ENCODE data around the gene CLEC4G. TPM values are rescaled to one million over a fixed set of nuclear protein-coding genes. Genes with fewer than 3 reads are reported as not detected.

The CLEC4G gene
- total and polyA plus RNA-seq, 2 of the 8 experiments (the other 6 are each of a cell fraction or from before 2014, with no cell fraction given) = 0.35 to 2.9 TPM

DNA sequence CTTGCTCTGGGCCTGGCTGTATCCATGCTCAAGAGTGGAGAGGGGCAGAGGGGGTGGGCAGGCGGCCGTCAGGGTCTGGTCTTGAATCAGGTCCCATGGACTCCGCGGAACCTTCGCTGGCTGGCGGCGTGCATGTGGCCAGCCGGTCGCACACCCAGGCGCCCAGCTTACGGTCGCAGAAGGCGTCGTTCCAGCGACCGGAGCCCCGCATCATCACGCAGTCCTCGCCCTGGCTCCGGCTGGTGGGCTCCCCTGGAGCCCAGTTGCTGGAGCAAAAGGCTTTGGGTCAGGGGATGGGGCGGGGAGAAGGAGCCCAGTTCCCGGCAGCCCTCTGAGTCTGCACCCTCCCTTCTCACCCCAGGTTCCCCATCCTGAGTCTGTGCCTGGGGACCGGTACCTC lies 42.7 kb downstream of the CLEC4G start:
- Histone ChIP-seq H3K18ac (ENCODE audit: extremely low read depth, low read length) (no peak overlapping the region), H2AFZ (ENCODE audit: low read length) (no peak overlapping the region), H3K9me3 (ENCODE audit: insufficient read depth in 2 of 2, low read depth in 1 of 2, low read length in 1 of 2) (no peaks in the 10 kb centered on the region), H2BK15ac (ENCODE audit: low read length) (no peak overlapping the region), H3K4me2 (ENCODE audit: insufficient read depth in 1 of 2, low read depth in 2 of 2, low read length in 2 of 2) (no peak overlapping the region), H2BK20ac (ENCODE audit: low read length) (no peak overlapping the region), H3K79me1 (ENCODE audit: low read depth, low read length) (no peaks in the 10 kb centered on the region), H3K27ac (ENCODE audit: low read depth, low read length) (no peak overlapping the region), H2BK120ac (replicated peaks; ENCODE audit: low read depth, low read length) (no peak overlapping the region), H3K27me3 (replicated peaks in 1 of 4; ENCODE audit: control insufficient read depth in 3 of 4, extremely low read depth in 1 of 4, insufficient read depth in 3 of 4, low read length in 3 of 4) (no peaks in the 10 kb centered on the region; a peak in 1 of 7 replicates), H3K56ac (replicated peaks; ENCODE audit: insufficient read length, low read depth, low read length) (no peak overlapping the region), H4K20me1 (replicated peaks in 1 of 2; ENCODE audit: control insufficient read depth in 1 of 2, insufficient read depth in 2 of 2, low read length in 2 of 2) (peaks cover 0 to 3% of the 10 kb centered on the region in 2 experiments), H3K4me1 (replicated peaks in 1 of 4; ENCODE audit: control insufficient read depth in 3 of 4, insufficient read depth in 4 of 4, low read length in 3 of 4) (no peaks in the 10 kb centered on the region; a peak in 1 of 7 replicates), H4K5ac (ENCODE audit: insufficient read length, low read depth, low read length) (no peak overlapping the region), H4K8ac (ENCODE audit: extremely low read depth, insufficient read depth, low read length) (no peak overlapping the region), H3K23ac (ENCODE audit: insufficient read length) (no peak overlapping the region), H3K79me2 (ENCODE audit: control insufficient read depth in 1 of 2, insufficient read depth in 2 of 2, low read length in 2 of 2) (no peaks in the 10 kb centered on the region), H3K4me3 (ENCODE audit: extremely low read depth in 1 of 4, insufficient read depth in 2 of 4, low read depth in 3 of 4, low read length in 4 of 4) (no peak overlapping the region), H3K36me3 (ENCODE audit: control insufficient read depth in 2 of 4, insufficient read depth in 4 of 4, low read length in 3 of 4) (no peaks in the 10 kb centered on the region), H3K14ac (ENCODE audit: insufficient read length) (no peak overlapping the region), H2AK5ac (ENCODE audit: low read depth, low read length) (no peak overlapping the region), H3K4ac (replicated peaks; ENCODE audit: insufficient read length, low read depth, low read length) (no peak overlapping the region), H4K91ac (replicated peaks; ENCODE audit: insufficient read length, low read length) (no peak overlapping the region), H2BK12ac (ENCODE audit: low read depth, low read length) (no peak overlapping the region), H3K23me2 (ENCODE audit: low read depth, low read length) (peaks cover 17% of the 10 kb centered on the region), H3K9ac (replicated peaks in 1 of 4; ENCODE audit: extremely low read depth in 1 of 4, low read depth in 3 of 4, low read length in 3 of 4) (no peak overlapping the region), H2BK5ac (ENCODE audit: low read depth, low read length) (no peak overlapping the region)
- POLR2A ChIA-PET (ENCODE audit: partially characterized antibody) = interaction anchor here (1.3 to 1.5 kb wide), 2 partner anchors 10 to 41 kb away, joined by 4 read pairs; no protein-coding TSS in a partner anchor
- CTCF ChIA-PET (ENCODE audit: partially characterized antibody) = interaction anchor here (0.9 kb wide), 1 partner anchor 29 kb away, joined by 3 read pairs; no protein-coding TSS in a partner anchor
- DNase-seq (ENCODE audit: low read depth in 1 of 2, low spot score in 2 of 2) (no peak), FAIRE-seq (no peak)
- TF ChIP-seq EGR1 (IDR thresholded peaks at IDR 0.05; ENCODE audit: borderline replicate concordance, low read depth, low read length) (no peak), CBX5 (IDR thresholded peaks at IDR 0.05; ENCODE audit: low read depth, low read length) (no peak), YY1 (IDR thresholded peaks at IDR 0.05; ENCODE audit: low read depth, low read length) (no peak), JUN (IDR thresholded peaks at IDR 0.05; ENCODE audit: low read depth, low read length) (no peak), POLR2AphosphoS5 (IDR thresholded peaks at IDR 0.05; ENCODE audit: low read depth, low read length) (no peak), HDAC2 (IDR thresholded peaks at IDR 0.05; ENCODE audit: borderline replicate concordance in 1 of 2, low read depth in 2 of 2, low read length in 2 of 2) (no peak)
- TF ChIP-seq, protein P1, sequence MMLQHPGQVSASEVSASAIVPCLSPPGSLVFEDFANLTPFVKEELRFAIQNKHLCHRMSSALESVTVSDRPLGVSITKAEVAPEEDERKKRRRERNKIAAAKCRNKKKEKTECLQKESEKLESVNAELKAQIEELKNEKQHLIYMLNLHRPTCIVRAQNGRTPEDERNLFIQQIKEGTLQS (IDR thresholded peaks at IDR 0.05; ENCODE audit: insufficient read depth, low read depth, low read length) = no peak
- TF ChIP-seq, protein P2, sequence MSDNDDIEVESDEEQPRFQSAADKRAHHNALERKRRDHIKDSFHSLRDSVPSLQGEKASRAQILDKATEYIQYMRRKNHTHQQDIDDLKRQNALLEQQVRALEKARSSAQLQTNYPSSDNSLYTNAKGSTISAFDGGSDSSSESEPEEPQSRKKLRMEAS (IDR thresholded peaks at IDR 0.05) = no peak
- 84% methylated on average over 21 of the region's 23 CpGs; no CpG with 5 or more reads in 1 of the 2 experiments for WGBS, 2 experiments (ENCODE audit: extremely low coverage in 1 of 2, insufficient coverage in 1 of 2, insufficient read length in 1 of 2, insufficient replicate concordance in 2 of 2, low coverage in 1 of 2, low lambda C conversion rate in 2 of 2, missing lambda C conversion rate in 1 of 2)

Measured in H1 (cell line).